GM19239 (cell line): ENCODE measurements around the gene SLA2.
"Not testable (repeated sequence)": the region's sequence is repeated elsewhere in the genome, so short reads cannot be mapped to it uniquely, and the experiment has no call there.

ENCODE experiments used
- DNase-seq: peaks from one replicate; pipeline ENCODE4 v3.0.0; 2011; ENCODE audit warnings: low spot score; ENCODE audit not compliant: insufficient read length
- FAIRE-seq: peaks from 2 replicates; lab custom pipeline; 2011; peaks lifted over from hg19 to GRCh38; lab: Jason Lieb, UNC

Gene SLA2

GRCh38 chr20:36614781-36615557, 31.0 kb downstream of the SLA2 start:
- DNase-seq, result no peak
- no peak for FAIRE-seq

DNA sequence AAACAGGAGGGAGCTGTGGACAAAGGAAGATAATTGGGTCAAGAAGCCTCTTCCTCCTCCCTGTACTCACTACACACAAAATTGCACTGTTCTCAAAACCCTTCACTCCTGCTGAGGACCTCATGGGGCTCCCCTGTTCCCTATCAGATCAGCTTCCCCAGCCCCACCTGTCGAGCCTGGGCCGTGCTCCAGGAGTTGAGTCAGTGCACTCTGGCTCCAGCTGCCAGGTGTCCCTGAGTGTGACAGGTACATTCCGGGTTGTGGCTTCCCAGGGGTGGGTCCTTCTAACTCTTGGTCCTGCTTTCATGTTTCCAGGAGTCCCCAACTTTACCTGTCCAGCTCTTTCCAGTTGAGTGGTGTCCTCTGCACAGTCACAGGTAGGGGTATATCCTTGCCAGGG, 32.0 kb downstream of the SLA2 start:
- FAIRE-seq, result no peak
- no peak for DNase-seq

DNA sequence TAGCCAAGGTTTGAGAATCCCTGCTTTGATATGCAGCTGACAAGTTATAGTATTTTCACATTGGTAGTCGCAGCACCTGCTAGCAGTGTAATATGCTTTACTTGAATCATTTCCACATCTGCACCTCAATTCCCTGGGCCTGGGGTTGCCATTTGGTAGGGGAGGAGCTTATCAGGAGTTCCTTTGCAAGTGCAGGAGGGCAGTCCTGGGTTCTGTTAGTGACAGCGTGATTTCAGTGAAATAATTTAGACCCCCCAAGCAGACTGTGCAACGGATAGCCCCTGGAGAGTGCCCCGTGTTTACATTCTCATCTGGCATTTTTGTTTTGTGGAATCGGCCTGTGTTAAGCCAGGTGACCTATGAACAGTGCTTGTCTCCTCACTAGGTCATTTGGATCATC, 34.4 kb downstream of the SLA2 start:
- no peak for DNase-seq
- FAIRE-seq, result no peak

DNA sequence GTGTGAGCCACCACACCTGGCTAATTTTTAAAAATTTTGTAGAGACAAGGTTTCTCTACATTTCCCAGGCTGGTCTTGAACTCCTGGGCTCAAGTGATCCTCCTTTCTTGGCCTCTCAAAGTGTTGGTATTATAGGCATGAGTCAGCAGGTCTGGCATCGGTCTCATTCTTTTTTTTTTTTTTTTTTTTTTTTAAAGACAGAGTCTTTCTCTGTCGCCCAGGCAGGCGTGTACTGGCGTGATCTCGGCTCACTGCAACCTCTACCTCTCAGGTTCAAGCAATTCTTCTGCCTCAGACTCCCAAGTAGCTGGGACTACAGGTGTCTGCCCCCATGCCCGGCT, 37.6 kb downstream of the SLA2 start:
- FAIRE-seq, DNase-seq: not testable (repeated sequence)

DNA sequence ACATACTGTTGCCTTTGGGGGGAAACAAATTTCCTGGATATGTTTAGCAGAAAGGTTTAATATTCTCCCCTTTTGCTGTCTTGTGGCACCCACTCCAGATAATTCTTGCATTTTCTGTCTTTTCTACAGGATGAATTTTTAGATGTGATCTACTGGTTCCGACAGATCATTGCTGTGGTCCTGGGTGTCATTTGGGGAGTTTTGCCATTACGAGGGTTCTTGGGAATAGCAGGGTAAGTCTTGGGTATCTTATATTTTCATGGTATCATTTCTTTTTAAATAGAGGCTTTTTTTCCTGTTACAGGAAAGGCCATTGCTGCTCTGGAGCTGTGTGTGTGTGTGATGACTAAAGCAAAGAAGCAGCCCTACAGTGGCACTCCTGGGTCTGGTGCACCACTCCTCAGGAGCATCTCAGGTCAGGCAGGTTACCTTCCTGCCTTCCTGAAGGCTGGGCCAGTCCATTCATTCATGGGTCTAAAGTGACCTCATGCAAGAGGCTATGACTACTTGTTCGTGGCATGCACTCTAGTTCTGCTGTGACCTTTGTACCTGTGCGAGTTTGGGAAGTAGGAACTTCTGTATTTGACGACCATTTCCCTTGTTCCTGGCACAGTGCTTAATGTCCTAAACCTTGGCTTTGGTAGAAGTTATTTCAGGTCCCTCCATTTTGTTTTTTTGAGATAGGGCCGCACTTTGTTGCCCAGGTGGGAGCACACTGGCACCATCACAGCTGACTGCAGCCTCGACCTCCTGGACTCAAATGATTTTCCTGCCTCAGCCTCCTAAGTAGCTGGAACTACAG, 38.2 kb downstream of the SLA2 start:
- DNase-seq (no peak), FAIRE-seq (no peak)

DNA sequence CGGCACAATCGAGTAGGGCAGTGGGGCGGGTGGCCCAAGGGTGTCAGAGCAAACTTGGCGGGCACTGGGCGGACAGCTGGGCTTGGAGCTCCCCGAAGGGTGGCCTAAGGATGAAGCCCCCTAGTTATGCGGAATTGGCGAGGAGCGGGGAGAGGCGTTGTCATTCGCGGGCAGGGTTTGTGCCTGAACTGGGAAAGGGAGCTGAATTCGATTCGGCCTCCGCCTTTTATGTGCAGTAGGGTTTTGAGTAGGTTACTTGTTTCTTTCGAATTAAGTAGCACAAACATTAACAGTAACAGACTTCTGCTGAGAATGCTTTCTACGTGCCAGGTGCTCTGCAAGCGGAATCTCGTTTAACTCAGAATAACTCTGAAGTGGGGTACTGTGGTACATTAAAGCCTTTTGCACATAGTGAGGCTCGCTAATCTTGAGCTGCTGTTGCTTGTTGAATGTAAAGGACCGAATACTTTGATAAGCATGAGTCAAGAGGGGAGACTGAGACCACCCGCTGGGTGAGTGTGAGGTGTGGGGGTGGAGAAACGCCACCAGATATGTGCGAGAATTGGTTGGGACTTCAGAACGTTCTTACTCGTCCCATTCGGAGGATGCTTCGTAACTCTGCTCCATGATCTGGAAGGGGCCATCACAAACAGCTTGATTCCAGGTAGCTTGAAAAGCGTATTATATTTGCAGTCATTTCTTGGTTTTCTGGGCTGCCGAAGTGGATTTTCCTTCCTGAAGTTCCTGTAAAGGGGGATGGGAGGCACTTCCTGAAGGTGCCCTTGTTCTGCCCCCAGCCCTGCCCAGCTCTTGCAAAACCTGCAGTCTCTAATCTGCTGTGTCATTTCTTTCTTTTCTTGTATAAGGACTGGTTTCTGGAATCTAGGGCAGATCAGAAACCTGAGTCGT, 39.6 kb downstream of the SLA2 start:
- FAIRE-seq, result peak; percentile 66
- no peak for DNase-seq

- peak; percentile 98 for FAIRE-seq
- peak; percentile 71 for DNase-seq
These were observed 40.4 kb downstream of the SLA2 start, which contains the start of gene RAB5IF for GRCh38 chr20:36605399-36606157. RAB5IF (plus strand) TSS chr20:36605779; CDS start chr20:36605952, 173 bp downstream.

DNA sequence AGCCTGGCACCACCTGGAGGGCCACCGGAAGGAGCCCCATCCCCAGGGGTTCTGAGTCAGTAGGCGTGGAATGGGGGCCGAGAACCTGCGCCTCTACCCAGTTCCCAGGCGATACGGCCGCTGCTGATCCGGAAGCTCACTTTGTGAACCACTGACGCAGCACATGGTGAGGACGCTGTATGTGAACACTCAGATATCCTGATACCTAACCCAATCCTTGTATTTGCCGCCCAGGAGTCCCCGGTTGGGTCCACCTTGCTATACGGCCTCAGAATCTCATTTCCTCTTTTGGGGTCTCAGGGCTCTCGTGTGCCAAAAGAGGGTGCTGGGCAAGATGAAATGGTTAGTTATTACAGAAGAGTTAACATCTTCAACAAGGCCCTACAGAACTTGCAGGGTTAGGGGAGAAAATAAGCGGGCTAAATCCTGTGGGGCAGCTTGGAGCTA, 41.0 kb downstream of the SLA2 start:
- FAIRE-seq (no peak), DNase-seq (peak; percentile 28)

DNA sequence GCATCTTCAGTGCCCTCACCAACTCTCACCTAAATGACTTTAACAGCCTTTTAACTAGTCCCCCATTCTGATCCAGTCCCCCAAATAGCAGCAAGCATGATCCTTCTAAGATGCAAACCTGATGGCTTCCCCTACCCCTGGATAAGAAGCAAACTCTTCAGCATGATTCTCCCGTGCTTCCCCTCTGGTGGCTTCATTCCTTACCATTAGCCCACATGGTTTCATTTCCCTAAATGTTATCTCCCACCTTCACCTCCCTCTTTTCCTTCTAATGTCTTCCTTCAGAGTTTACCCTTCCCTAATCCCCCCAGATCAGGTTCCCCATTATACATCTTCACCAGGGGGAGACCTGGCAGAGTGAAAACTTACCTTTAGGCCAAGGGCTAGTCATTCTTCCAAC, 44.5 kb downstream of the SLA2 start:
- DNase-seq (no peak), FAIRE-seq (no peak)

DNA sequence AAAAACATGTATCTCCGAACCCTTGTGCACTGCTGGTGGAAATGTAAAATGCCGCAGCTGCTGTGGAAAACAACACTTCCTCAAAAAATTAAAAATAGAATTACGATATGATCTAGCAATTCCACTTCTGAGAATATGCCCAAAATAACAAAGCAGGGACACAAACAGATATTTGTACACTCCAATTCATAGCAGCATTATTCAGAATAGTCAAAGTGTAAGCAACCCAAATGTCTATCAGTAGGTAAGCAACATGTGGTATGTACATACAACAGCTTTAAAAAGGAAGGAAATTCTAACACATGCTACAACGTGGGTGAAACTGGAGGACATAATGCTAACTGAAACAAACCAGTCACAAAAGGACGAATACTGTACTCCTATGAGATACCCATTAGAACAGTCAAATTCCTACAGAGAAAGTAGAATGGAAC, 46.1 kb downstream of the SLA2 start:
- FAIRE-seq (no peak), DNase-seq (no peak)

GRCh38 chr20:36593347-36593929, 52.6 kb downstream of the SLA2 start:
- FAIRE-seq (no peak), DNase-seq (no peak)

DNA sequence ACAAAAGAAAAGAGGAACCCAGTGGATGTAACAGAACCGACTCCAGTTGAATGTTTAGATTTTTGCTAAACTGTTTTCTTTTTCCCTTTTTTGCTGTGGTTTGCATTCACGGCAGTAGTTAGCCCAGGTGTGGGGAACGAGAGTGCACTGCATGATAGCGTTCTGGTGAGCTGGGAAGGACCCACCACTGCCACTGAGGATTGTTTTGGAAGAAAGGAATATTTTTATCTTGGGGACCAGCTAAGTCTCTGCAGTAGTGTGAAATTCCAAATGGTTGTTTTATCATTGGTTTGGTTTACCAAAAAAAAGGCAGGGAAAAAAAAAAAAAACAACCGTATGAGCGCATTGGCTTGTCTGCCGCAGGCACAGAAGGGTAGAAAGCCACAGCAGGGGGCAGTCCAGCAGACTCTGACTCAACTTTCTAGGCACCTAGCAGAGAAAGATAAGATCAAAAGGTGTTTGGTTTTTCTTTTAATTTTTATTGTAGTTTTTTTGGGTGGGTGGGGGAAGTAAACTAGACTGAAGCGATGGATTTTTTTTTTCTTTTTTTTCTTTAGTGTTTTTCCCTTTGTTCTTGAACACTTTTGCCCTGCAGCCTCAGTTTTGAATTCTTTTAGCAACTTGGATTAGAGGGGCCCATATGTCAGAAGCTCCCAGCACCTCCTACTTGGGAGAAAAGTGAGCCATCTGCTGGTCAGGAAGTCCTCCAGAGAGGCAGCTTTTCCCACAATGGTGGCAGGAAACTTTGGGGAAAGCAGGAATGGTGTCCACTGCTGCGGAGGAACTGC, 53.9 kb downstream of the SLA2 start:
- DNase-seq, result no peak
- no peak for FAIRE-seq

DNA sequence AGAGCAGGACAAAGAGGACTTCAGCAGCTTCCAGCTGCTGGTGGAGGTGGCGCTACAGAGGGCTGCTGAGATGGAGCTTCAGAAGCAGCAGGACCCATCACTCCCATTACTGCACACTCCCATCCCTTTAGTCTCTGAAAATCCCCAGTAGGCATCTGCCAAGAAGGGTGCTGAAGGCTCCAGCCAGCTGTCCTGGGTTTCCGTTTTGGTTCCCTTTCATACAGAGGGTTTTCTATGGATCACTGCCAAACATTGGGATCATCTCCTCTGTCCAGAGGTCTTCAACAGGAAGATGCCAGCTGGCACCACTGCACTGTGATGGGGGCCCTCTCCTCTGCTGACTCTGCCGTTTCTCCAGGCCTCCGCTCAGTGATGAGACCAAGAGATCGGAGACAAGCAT, 54.7 kb downstream of the SLA2 start:
- DNase-seq (no peak), FAIRE-seq (no peak)

- no peak for FAIRE-seq
- no peak for DNase-seq
These were observed 58.5 kb downstream of the SLA2 start for GRCh38 chr20:36587388-36588070.

GRCh38 chr20:36585410-36586125, 60.4 kb downstream of the SLA2 start:
- DNase-seq (no peak), FAIRE-seq (no peak)

DNA sequence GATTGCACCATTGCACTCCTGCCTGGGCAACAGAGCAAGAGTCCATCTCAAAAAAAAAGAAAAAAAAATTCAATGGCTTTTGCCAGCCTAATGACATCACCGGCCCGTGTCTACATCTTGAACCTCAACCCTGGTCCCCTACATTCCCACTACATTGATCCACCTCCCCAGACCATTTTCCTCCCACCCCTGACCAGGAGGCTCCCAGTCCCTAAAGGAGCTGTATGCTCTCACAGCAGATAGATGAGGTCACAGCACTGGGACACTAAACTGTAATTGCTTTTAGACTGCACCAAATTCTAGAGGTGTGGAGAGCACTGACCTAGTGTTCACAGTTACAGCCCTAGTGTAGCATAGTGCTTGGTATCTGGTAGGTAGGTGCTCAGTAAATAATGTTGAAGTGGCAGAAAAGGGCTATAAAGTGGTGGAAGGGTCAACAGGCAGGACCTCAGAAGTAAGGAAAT, 61.9 kb downstream of the SLA2 start:
- DNase-seq (no peak), FAIRE-seq (no peak)

- FAIRE-seq (no peak), DNase-seq (no peak)
These were observed 63.2 kb downstream of the SLA2 start for GRCh38 chr20:36582821-36583220.
